HCT116 (cell line): ENCODE results near the gene LRG1. TPM values are rescaled to one million over a fixed set of nuclear protein-coding genes. Genes with fewer than 3 reads are reported as not detected.

Source experiments
- ATAC-seq: fragments of 200-7000 bp; cut with Tn5 transposase; 2 replicates; pipeline ENCODE4 v1.9.1; 2020; ENCODE audit warnings: mild to moderate bottlenecking, moderate library complexity
- BruUV-seq: library from RNA; stranded (reverse); fragments of 400-500 nt; replicated peaks from 2 replicates; lab custom pipeline; 2021; lab: Mats Ljungman, UMichigan
- CTCF ChIA-PET: fragments of 300-600 bp; sonication (Branson Sonifier 250); formaldehyde crosslinking; loops from one replicate; lab custom pipeline; 2021; ENCODE audit warnings: antibody characterized with exemption; lab: Charles Lee
- POLR2A ChIA-PET: fragments of 300-600, 350-600 bp; sonication (Branson Sonifier 250); formaldehyde crosslinking; loops from one replicate; lab custom pipeline; 2021; ENCODE audit warnings: antibody characterized with exemption; lab: Charles Lee
- RAD21 ChIA-PET, 2 experiments: fragments of 300-600 bp; sonication (Branson Sonifier 250); formaldehyde crosslinking; loops; one replicate each; lab custom pipeline; 2023; ENCODE audit warnings: low total read pairs in 2 of 2; ENCODE audit not compliant: uncharacterized antibody in 2 of 2, unreplicated experiment in 2 of 2, low non-redundant PET in 1 of 2; lab: Charles Lee
- DNase-seq: peaks from one replicate; pipeline ENCODE4 v3.0.0-alpha.2; 2010; ENCODE audit warnings: low read depth, low spot score
- H2AFZ ChIP-seq: fragments of 200-600 bp; shearing (Covaris generic), sonication (generic); 2 replicates; pipeline ENCODE4 v1.6.1; 2017; ENCODE audit warnings: low read depth, mixed run types, mixed read lengths, antibody characterized with exemption, low read length; ENCODE audit not compliant: poor library complexity, severe bottlenecking
- H3K27ac ChIP-seq: 2 replicates; pipeline ENCODE4 v1.5.1; 2012; ENCODE audit warnings: low read depth, low read length
- H3K27me3 ChIP-seq: fragments of 200-600 bp; sonication (generic); 2 replicates; pipeline ENCODE4 v1.6.1; 2016; ENCODE audit warnings: mixed run types, low read length, mixed read lengths; ENCODE audit not compliant: insufficient read depth
- H3K36me3 ChIP-seq, 2 experiments: fragments of 200-500 bp in 1 of 2; fragments of 200-600 bp in 1 of 2; sonication (Bioruptor generic) in 1 of 2; sonication (generic) in 1 of 2; 2 replicates each; pipeline versions ENCODE4 v1.5.1 to v1.6.1; 2014 to 2016; ENCODE audit warnings: low read length in 2 of 2, inconsistent platforms in 1 of 2, mixed read lengths in 1 of 2, mixed run types in 1 of 2; ENCODE audit not compliant: insufficient read depth in 2 of 2, control insufficient read depth in 1 of 2
- H3K4me1 ChIP-seq, 2 experiments: fragments of 200-600 bp in 1 of 2; sonication (generic) in 1 of 2; 2 replicates each; pipeline versions ENCODE4 v1.5.1 to v1.6.1; 2012 to 2017; ENCODE audit warnings: low read length in 2 of 2, inconsistent platforms in 1 of 2, mild to moderate bottlenecking in 1 of 2, mixed read lengths in 1 of 2, mixed run types in 1 of 2, moderate library complexity in 1 of 2; ENCODE audit not compliant: insufficient read depth in 2 of 2, control insufficient read depth in 1 of 2
- H3K4me2 ChIP-seq: fragments of 200-600 bp; sonication (generic); 2 replicates; pipeline ENCODE4 v1.6.1; 2017; ENCODE audit warnings: mixed run types, low read length, mixed read lengths
- H3K4me3 ChIP-seq, 2 experiments: fragments of 200-600 bp in 1 of 2; sonication (generic) in 1 of 2; replicated peaks in 1 of 2; 2 replicates each; pipeline ENCODE4 v1.5.1; 2011 to 2016; ENCODE audit warnings: low read length in 2 of 2, control low read depth in 1 of 2, low read depth in 1 of 2, mild to moderate bottlenecking in 1 of 2, mixed read lengths in 1 of 2, mixed run types in 1 of 2
- H3K79me2 ChIP-seq: fragments of 200-600 bp; sonication (generic); 2 replicates; pipeline ENCODE4 v1.6.1; 2017; ENCODE audit warnings: mild to moderate bottlenecking, mixed run types, low read length, moderate library complexity, mixed read lengths; ENCODE audit not compliant: insufficient read depth
- H3K9ac ChIP-seq: fragments of 200-600 bp; sonication (generic); 2 replicates; pipeline ENCODE4 v1.6.1; 2016; ENCODE audit warnings: low read length, mixed read lengths
- H3K9me2 ChIP-seq: fragments of 200-600 bp; sonication (generic), shearing (Covaris generic); 2 replicates; pipeline ENCODE4 v1.6.1; 2017; ENCODE audit warnings: mixed run types, mild to moderate bottlenecking, moderate library complexity; ENCODE audit not compliant: insufficient read depth
- H3K9me3 ChIP-seq, 2 experiments: fragments of 200-500 bp in 1 of 2; fragments of 200-600 bp in 1 of 2; sonication (Bioruptor generic) in 1 of 2; sonication (generic) in 1 of 2; 2 replicates each; pipeline ENCODE4 v1.6.1; 2014 to 2017; ENCODE audit warnings: low read length in 2 of 2, mixed read lengths in 2 of 2, inconsistent platforms in 1 of 2, low read depth in 1 of 2, mild to moderate bottlenecking in 1 of 2, mixed run types in 1 of 2, moderate library complexity in 1 of 2; ENCODE audit not compliant: control insufficient read depth in 1 of 2, insufficient read depth in 1 of 2
- H4K20me1 ChIP-seq: fragments of 200-600 bp; sonication (generic), shearing (Covaris generic); 2 replicates; pipeline ENCODE4 v1.6.1; 2017; ENCODE audit warnings: mixed run types, mild to moderate bottlenecking, moderate library complexity; ENCODE audit not compliant: insufficient read depth
- CBX3 ChIP-seq: IDR thresholded peaks from 2 replicates; pipeline ENCODE4 v1.6.1; 2012; ENCODE audit warnings: low read depth
- EGR1 ChIP-seq: IDR thresholded peaks from 2 replicates; pipeline ENCODE4 v1.6.1; 2012; ENCODE audit warnings: low read depth
- ELF1 ChIP-seq: IDR thresholded peaks from 2 replicates; pipeline ENCODE4 v1.6.1; 2012; ENCODE audit warnings: low read depth, borderline replicate concordance
- FOSL1 ChIP-seq: IDR thresholded peaks from 2 replicates; pipeline ENCODE4 v1.6.1; 2012; ENCODE audit warnings: low read depth
- JUND ChIP-seq: IDR thresholded peaks from 2 replicates; pipeline ENCODE4 v1.6.1; 2012
- MAX ChIP-seq: IDR thresholded peaks from 2 replicates; pipeline ENCODE4 v1.6.1; 2012
- POLR2AphosphoS5 ChIP-seq: IDR thresholded peaks from 2 replicates; pipeline ENCODE4 v1.6.1; 2011; ENCODE audit warnings: mild to moderate bottlenecking, low read depth, low read length, moderate library complexity
- SP1 ChIP-seq: IDR thresholded peaks from 2 replicates; pipeline ENCODE4 v1.6.1; 2012; ENCODE audit warnings: low read depth
- SRF ChIP-seq: IDR thresholded peaks from 2 replicates; pipeline ENCODE4 v1.6.1; 2012; ENCODE audit warnings: low read depth
- ZBTB33 ChIP-seq: IDR thresholded peaks from 2 replicates; pipeline ENCODE4 v1.6.1; 2011; ENCODE audit warnings: mild to moderate bottlenecking, low read length, moderate library complexity; ENCODE audit not compliant: insufficient replicate concordance; ENCODE audit errors: extremely low read depth
- ZFX ChIP-seq: fragments of 450-650 bp; IDR thresholded peaks from 2 replicates; pipeline ENCODE4 v1.6.1; 2017
- intact Hi-C: fragments of 100-400 bp; cut with micrococcal nuclease; formaldehyde crosslinking; loops from 2 replicates; pipeline ENCODE4 v1.10.0; 2022
- total RNA-seq: library from RNA; stranded (reverse); gene quantifications from one replicate; pipeline ENCODE4 v1.2.1, GENCODE V29; 2021; ENCODE audit not compliant: unreplicated experiment
- TF ChIP-seq, protein P1 (sequence below): IDR thresholded peaks from 2 replicates; pipeline ENCODE4 v1.6.1; 2012

LRG1 gene
- total RNA-seq, 1 experiment from 2014 or later, result 1.3 TPM

GRCh38 chr19:4499318-4499717 lies 40.5 kb downstream of the LRG1 start:
- DNase-seq (no peak), ATAC-seq (no peak)
- Histone ChIP-seq H3K36me3 (peaks cover 0 to 15% of the 10 kb centered on the region in 2 experiments; a peak in 2 of 4 replicates), H3K27ac (no peak overlapping the region), H3K27me3 (no peaks in the 10 kb centered on the region), H4K20me1 (no peaks in the 10 kb centered on the region), H3K9me2 (no peaks in the 10 kb centered on the region), H2AFZ (no peak overlapping the region), H3K79me2 (no peaks in the 10 kb centered on the region), H3K9ac (no peak overlapping the region), H3K4me1 (peaks cover 0 to 3% of the 10 kb centered on the region in 2 experiments; a peak in 2 of 4 replicates), H3K4me3 (no peak overlapping the region), H3K9me3 (no peaks in the 10 kb centered on the region), H3K4me2 (no peak overlapping the region)
- POLR2A ChIA-PET, result no interaction called here
- BruUV-seq, result no TSS peak
- RAD21 ChIA-PET, result no interaction called here
- TF ChIP-seq EGR1 (no peak), CBX3 (no peak), JUND (no peak), POLR2AphosphoS5 (no peak), MAX (no peak), ZFX (no peak), FOSL1 (no peak), SP1 (no peak), SRF (no peak), ZBTB33 (no peak), ELF1 (no peak)
- TF ChIP-seq, protein P1, sequence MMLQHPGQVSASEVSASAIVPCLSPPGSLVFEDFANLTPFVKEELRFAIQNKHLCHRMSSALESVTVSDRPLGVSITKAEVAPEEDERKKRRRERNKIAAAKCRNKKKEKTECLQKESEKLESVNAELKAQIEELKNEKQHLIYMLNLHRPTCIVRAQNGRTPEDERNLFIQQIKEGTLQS, result no peak
- CTCF ChIA-PET, result no interaction called here
- intact Hi-C loops, result no loop called here
